Left renal pelvis (tissue), 4 donors: Measurements from ENCODE around the gene DMRTC2. TPM values are rescaled to one million over a fixed set of nuclear protein-coding genes. Genes with fewer than 3 reads are reported as not detected.

Source experiments
- DNase-seq, 4 donors: peaks; one replicate each; pipeline ENCODE4 v3.0.0-alpha.2; 2013; ENCODE audit warnings: low read depth in 4 of 4, low spot score in 3 of 4
- polyA plus RNA-seq, 4 donors: library from polyadenylated mRNA; unstranded; fragments of 120-200 nt; gene quantifications; one replicate each; pipeline ENCODE4 v1.2.1, GENCODE V29; 2013; ENCODE audit not compliant: insufficient read length in 4 of 4

The DMRTC2 gene
- polyA plus RNA-seq, 4 donors, result not detected

DNA sequence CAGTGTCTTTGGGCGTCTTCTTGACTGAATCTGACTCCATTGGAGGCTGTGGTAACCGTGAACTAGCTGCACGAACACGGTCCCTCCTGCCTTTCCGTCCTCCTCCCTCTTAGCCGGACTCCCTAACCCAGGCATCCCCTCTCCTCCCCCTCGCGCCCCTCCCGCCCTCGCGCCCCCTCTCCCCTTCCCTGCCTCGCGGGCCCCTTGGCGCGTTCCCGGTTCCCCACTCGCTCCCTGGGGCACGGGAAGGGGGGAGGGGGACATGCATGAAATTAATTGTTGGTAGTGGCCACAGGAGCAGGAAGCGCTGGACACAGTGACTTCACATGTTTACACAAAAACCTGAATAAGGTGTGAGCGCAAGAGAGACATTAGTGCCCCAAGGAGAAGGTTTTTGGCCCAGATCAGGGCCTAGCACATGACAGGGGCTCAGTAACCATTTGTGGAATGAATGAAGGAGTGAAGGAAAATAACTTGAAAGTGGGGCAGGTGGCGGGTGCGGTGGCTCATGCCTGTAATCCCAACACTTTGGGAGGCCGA is 279 bp downstream of the DMRTC2 start:
- DNase-seq, result no peak

DNA sequence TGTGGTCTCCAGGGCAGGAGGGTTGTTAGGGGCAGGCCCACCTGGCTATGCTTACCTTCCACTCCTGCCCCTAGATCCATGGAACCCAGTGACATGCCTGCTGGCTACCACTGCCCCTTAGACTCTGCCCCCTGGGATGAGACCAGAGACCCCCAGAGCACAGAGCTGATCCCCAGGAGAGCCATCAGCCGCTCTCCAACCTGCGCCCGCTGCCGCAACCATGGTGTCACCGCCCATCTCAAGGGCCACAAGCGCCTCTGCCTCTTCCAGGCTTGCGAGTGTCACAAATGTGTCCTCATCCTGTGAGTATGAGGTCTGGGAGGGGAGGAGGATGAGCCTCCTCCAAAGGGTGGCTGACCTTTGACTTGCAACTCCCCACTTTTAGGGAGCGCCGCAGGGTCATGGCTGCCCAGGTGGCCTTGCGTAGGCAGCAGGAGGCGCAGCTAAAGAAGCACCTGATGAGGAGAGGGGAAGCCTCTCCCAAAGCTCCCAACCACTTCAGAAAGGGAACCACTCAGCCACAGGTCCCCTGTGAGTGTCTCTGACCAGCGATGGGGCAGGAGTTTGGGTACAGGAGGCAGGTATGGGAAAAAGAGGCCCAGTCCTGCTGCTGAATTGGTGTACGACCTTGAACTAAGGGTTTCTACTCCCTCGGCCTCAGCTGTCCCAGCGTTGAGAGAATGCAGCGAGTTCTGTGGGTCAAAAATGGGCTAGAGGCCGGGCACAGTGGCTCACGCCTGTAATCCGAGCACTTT is 2.7 kb downstream of the DMRTC2 start:
- DNase-seq, result no peak

DNA sequence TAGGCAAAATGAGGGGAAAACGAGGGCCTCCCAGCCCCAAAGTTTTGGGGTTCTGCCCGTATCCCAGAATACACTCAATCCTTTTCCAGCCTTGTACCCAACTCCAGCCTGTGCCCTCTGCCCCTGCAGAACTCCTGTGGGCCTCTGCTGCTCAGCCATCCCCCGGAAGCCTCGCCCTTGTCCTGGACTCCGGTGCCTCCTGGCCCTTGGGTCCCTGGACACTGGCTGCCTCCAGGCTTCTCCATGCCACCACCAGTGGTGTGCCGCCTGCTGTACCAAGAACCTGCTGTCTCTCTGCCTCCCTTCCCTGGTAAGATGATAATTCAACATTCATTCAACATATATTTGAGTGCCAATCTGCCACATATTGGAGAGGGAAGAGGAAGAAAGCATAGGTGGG is 3.8 kb downstream of the DMRTC2 start:
- no peak for DNase-seq

DNA sequence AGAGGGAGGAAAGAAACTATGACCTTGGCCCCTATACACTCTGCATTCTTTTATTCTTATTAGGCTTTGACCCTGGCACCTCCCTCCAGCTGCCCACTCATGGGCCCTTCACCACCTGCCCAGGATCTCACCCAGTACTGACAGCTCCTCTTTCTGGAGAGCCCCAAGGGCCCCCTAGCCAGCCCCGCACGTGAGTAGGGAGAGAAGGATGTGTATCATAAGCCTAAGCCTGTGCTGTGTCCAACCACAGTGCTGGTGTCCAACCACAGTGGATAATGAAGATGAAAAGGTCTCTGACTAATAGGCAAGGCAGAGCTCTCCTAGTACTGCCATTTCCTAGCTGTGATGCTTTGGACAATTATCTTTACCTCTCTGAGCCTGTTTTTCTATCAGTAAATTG is 4.2 kb downstream of the DMRTC2 start:
- no peak for DNase-seq

DNA sequence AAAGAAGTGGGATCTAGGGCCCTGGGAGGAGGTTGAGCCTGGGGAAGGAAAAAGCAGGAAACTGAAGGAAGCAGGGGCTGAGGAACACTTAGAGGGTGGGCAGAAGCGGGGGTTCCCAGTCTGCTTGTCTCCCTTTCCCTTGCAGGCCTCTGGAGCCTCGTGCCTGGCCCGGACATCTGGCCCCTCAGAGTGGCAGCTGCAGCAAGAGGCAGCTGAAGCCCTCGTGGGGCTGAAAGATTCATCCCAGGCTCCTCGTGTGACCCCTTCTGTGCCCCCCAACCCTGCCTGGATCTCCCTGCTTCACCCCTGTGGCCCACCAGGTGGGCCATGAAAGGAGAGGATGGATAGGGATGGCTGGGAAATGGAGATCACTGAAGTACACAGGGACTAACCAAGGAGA is 5.5 kb downstream of the DMRTC2 start:
- no peak for DNase-seq

DNA sequence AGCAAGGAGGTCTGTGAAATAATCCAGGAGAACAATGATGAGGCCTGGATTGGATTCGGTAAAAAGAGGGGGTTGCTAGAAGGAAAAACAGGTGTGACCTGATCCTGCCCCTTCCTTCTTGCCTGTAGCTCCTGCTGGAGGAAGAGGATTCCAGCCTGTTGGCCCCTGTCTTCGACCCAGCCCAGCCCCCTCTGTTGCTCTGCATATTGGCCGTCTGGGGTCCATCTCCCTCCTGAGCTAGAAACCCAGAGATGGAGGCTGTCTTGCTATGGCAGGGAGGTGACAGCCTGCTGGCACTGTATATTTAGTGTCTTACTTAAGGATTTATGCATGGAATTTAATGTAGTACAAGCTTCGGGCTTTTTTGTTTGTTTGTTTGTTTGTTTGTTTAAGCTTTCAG is 6.6 kb downstream of the DMRTC2 start:
- DNase-seq, result no peak

DNA sequence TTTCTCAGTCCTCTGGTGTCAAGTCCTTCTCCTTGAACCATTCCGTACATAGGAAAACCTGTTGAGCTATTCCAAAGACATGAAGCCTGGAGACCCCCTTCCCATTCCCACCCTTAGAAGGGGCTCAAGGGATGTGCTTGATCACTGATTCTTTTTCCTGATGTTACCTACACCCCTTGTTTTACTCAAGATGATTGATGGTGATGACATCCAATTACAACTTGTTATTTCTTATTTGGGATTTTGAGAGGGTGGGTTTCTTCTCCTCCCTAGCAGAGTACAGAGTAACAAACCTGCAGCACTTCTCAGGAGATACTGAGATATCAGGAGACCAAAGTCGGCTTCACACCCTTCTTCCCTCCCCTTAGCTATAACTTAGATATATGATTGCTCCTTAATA is 8.5 kb downstream of the DMRTC2 start:
- no peak for DNase-seq

DNA sequence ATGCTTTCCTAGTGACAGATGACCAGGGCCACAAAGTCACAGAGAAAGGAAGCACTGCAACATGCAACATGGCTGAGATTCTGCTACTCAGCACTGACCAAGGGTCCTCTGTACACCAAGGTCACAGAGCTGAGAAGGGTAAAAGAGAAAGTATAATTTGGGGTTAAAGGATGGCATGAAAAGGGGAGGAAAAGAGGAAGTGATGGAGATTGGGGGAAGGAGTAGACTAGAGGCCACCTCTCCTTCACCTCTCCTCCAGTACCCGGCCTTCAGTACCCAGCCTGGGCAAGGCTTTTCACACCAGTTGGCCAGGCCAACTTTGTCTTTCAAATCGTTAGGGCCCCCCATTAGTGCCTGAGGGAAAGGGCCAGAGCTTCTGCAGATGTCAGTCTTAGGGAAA is 8.9 kb downstream of the DMRTC2 start:
- no peak for DNase-seq

DNA sequence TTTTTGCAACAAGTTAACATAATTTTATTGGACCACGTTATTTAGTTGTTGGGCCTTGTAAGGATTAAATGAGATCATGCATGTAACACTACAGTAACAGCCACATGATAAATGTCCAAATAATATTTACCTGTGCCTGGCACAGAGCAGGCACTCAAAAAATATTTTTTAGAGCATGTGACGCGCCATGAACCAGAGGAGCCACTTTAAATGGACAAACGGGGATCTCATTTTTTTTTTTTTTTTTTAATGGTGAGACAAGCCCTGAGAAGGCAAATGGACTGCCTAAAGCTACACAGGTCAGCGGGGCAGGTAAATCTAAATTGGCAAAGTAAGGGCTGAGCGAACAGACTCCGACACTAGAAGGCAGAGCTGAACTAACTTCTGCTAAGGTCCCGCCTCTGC is 14.4 kb downstream of the DMRTC2 start:
- no peak for DNase-seq

DNA sequence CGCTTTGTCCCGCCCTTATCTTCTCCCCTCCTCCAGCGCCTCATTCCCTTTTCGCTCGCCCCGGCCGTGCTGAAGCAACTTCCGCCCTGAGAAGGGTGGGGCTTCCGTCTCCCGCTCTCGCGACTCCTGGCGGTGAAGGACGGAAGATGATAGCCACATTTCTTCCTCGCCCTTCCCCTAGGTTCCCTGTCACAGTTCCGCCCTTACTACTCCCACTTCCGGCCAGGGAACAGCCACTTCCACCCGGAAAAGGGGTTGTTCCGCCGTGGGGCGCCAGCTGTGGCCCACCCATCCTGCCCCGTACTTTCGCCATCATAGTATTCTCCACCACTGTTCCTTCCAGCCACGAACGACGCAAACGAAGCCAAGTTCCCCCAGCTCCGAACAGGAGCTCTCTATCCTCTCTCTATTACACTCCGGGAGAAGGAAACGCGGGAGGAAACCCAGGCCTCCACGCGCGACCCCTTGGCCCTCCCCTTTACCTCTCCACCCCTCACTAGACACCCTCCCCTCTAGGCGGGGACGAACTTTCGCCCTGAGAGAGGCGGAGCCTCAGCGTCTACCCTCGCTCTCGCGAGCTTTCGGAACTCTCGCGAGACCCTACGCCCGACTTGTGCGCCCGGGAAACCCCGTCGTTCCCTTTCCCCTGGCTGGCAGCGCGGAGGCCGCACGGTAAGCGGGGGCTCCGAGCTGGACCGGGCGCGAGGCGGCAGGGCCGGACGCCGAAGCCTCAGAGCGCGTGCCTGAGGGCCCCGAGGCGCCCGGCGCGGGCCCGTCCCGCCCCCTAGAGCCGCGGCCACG is 15.0 kb downstream of the DMRTC2 start, which contains the start of gene RPS19:
Gene RPS19, plus strand, starts transcription at position 638 of the 801 bp plus-strand sequence. CDS start 520 bp downstream, outside the sequence.
- peak; percentile 99 for DNase-seq

DNA sequence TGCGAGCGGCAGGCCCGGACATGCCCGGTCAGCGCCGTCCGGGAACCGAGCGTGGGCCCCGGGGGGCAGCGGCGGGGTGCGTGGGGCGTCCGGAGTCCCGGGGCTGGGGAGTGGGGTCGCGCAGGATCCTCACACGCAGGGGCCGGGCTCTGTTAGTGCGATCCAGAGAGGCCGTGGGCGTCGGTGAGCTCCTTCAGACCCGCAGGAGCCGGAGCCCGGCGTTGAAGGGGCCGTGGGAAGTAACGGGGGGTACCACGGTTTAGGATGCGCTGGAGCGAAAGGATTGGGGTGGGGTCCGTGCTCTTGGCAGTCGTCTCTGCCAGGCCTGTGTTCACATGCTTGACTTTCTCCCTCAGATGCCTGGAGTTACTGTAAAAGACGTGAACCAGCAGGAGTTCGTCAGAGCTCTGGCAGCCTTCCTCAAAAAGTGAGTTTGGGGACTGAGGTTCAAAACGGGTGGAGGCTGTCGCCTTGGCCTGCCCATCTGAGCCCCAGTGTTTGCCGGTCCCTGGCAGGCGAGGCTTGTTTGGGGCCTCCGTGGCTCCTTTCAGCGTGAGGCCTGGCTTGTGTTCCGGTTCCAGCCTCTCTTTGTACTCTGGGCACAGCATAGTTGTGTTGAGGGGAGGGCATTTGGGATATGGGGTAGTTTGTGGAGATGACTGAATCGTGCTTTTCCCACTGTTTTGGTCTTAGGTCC is 15.7 kb downstream of the DMRTC2 start:
- DNase-seq, result no peak

DNA sequence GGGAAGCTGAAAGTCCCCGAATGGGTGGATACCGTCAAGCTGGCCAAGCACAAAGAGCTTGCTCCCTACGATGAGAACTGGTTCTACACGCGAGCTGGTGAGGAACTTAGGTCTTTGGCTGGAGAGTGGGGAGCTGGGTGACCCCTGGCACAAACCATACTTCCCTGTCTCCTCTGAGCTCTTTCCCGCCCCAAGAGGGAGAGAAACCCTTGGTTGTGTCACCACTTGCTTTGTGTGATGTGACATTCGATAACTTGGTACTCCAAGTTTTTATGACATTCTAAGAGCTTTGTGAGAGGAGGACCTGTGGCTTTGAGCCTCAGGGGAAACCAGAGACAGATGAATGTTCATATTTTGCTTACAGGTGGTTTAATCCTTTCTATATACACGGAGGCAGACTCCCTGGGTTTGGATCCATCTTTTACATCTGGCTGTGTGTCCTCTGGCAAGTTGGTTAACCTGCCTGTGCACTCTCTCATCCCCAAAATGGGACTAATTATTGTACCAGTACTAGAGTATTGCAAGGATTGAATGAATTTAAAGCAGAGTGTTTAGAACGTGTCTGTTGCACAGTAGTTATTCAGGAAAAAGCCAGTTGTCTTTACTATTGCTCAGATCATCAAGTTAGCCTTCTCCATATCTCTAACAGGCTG is 16.4 kb downstream of the DMRTC2 start:
- no peak for DNase-seq

DNA sequence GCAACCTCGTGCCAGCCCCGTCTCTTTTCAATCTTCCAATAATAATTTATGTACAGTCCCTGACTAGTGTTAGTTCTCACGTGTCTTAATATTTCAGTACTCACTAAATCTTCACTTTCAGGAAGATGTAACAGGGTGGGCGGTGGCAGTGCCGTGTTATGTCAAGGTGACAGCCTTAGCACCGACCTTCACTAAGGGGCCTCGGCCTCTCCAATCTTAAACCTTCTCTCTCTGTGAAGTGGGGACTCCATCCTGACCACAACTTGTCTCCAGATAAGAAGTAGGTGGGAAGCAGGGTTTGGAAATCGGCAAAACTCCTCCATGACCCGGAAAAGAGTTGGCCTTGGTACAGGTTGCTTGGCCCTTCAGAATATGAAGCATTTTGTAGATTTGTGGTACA is 17.0 kb downstream of the DMRTC2 start:
- DNase-seq, result no peak

DNA sequence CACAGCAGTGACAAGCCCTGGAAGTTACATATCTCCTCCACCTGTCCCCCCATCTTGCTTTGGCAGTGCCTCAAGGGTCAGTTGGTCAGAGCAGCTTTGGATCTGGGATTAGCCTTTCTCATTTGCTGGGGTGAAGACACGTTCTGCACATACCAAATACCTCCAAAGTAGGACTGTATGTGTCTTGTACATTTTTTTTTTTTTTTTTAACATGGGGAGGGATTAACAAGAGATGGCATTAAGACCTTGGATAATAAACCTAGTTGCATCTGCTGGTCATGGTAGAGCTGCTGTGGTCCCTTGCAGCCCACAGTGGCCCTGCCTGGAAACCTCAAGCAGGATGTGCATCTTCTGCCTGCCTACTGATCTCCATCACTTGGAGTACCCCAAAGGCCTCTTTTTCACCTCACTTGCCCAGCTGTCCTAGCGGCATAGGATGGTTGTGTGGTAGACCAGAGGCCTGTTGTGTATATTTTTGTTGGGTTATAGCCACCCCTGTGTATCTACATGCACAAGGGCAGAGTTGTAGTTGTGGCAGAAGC is 17.7 kb downstream of the DMRTC2 start:
- no peak for DNase-seq

DNA sequence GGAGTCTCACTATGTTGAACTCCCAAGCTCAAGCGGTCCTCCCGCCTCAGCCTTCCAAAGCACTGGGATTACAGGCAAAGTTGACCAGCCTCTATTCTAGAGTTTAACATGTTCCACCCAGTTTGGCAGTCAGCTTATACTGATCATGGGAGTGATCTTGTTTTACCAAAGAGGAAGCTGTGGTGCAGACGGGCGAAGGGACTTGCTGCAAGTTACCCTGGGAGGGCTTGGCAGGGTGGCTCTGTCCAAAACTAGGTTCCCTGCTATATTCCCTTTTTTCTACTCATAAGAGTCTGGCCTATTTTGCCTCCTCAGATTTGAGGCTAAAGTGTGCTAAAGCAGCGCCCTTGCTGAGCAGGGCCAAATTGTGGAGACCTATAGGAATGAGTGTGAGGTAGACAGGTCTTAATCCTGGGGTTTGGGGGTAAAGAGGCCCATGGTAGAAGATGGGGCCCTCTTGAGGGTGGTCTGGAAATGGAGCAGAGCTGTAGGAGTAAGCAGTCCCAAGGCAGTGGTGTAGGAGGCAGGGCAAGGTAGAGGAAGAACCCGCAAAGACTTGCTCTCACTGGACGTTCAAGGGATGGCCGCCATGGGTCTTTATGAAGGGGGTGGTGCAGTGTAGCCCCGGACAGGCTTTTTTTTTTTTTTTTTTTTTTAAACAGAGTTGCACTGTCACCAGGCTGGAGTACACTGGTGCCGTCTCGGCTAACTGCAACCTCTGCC is 18.5 kb downstream of the DMRTC2 start:
- DNase-seq, result no peak

DNA sequence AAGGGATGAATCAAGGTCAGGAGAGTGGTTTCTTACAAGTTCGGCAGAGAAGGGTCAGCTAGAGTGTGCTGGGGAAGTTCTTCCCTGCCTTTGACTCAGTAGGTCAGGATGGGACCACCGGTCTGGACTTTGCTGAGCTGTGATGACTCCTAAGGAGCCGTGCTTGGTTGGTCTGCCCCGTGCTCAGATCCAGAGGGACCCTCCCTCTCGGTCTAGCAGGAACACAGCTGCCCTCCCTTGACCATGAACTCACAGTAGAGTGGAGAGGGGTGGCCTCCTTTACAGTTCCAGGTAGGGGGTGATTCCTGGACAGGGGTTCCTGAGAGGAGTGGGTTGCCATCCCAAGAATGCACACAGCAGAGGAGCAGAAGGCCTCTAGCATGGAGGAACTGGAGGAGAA is 19.5 kb downstream of the DMRTC2 start:
- no peak for DNase-seq

DNA sequence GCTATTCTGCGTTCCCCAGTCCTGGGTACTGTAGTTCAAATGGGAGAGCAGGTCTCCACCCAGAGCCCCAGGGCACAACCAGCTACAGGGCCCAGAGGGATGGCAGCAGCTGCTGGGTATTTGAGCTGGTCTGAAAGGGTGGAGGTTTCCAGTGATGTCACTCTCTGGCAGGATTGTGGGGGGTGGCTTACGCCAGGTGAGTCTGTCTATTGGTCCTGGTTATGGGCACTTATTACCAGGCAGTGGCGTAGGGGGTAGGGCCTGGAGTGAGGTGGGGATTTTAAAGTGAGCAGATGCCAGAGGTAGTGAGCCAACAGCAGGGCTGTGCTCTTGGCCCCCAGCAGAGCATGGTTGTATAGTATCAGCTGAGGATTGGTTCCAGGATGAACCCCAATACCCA is 21.4 kb downstream of the DMRTC2 start:
- no peak for DNase-seq

DNA sequence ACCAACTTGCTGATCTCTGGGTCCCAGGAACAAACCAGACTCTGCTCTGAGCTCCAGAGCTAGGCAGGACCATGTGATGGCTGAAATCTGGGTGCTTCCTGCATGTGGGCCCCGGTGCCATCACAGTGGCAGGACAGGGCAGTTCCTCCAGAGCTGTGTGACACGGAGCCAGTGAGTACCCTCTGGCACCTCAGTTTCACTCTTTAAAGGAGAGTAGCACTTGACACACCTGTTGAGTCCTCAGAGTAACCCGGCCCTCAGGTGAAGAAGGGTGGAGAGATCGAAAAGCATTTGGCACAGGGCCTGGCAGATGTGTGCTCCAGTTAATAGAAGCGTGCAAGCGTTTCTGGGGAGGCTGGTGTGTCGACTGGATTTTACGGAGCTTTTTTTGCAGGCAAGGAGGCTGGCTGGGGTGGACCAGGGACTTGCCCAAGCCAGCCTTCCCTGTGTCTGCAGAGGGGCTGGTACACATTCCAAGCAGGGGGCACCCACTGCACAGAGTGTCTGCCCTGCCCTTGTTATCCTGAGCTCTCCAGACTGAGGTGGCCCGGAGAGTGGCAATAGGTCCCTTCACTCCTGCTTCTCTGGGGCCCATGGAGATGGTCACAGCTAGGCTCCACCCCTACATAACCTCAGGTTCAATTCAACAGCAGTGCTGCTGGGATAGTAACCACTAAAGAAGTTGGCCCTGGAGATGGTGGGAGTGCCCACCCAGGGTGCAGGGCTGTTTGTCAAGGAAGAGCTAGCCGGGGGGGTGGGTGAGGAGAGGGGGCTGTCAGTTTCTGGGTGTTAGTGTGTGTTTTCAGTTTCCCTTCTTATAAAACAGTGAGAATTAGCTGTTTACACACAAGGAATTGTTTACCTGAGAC is 23.5 kb downstream of the DMRTC2 start:
- no peak for DNase-seq

DNA sequence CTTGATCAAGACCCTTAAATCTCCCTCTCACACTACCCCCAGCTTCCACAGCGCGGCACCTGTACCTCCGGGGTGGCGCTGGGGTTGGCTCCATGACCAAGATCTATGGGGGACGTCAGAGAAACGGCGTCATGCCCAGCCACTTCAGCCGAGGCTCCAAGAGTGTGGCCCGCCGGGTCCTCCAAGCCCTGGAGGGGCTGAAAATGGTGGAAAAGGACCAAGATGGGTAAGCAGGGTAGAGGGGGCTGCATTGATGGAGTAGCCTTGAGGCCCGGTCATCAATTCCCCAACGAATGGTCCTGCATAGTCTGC is 24.1 kb downstream of the DMRTC2 start:
- no peak for DNase-seq
